SK-N-SH (cell line): Measurements from ENCODE around the gene CHST12. TPM values are rescaled to one million over a fixed set of nuclear protein-coding genes. Genes with fewer than 3 reads are reported as not detected.

Source experiments
- CTCF ChIA-PET: fragments of 300-600, 350-600 bp; formaldehyde crosslinking; extraction: SDS; loops from one replicate; lab custom pipeline; 2021; lab: Yijun Ruan, JAX
- POLR2A ChIA-PET: fragments of 350-600 bp; sonication (Branson Sonifier 250); formaldehyde crosslinking; extraction: SDS; loops from one replicate; lab custom pipeline; 2020; ENCODE audit warnings: antibody characterized with exemption, inconsistent platforms; lab: Yijun Ruan, JAX
- DNase-seq: peaks from one replicate; pipeline ENCODE4 v3.0.0; 2012
- H2AFZ ChIP-seq: fragments of 200-600 bp; sonication (generic); 2 replicates; pipeline ENCODE4 v1.8.1; 2016; ENCODE audit warnings: antibody characterized with exemption, mild to moderate bottlenecking, low read depth
- H3F3A ChIP-seq: fragments of 200-600 bp; sonication (generic); replicated peaks from 2 replicates; pipeline ENCODE3; 2016; ENCODE audit warnings: antibody characterized with exemption, mild to moderate bottlenecking; ENCODE audit not compliant: insufficient read depth
- H3K27ac ChIP-seq, 2 experiments: fragments of 200-500 bp in 1 of 2; fragments of 200-600 bp in 1 of 2; sonication (Bioruptor generic) in 1 of 2; sonication (generic), shearing (Covaris generic) in 1 of 2; 2 replicates each; pipeline versions ENCODE4 v1.5.1 to v1.6.1; 2014 to 2016; ENCODE audit warnings: low read depth in 2 of 2, inconsistent platforms in 1 of 2, low read length in 1 of 2, mild to moderate bottlenecking in 1 of 2, mixed read lengths in 1 of 2
- H3K27me3 ChIP-seq: fragments of 200-600 bp; sonication (generic), shearing (Covaris generic); 2 replicates; pipeline ENCODE4 v1.6.1; 2016; ENCODE audit warnings: mixed run types; ENCODE audit not compliant: insufficient read depth
- H3K36me3 ChIP-seq, 2 experiments: fragments of 200-500 bp in 1 of 2; fragments of 200-600 bp in 1 of 2; sonication (Bioruptor generic) in 1 of 2; sonication (generic) in 1 of 2; replicated peaks in 1 of 2; 2 replicates each; pipeline versions ENCODE3 to v1.5.1; 2014 to 2016; ENCODE audit warnings: low read length in 1 of 2, mild to moderate bottlenecking in 1 of 2; ENCODE audit not compliant: insufficient read depth in 2 of 2, control insufficient read depth in 1 of 2
- H3K4me1 ChIP-seq, 2 experiments: fragments of 200-500 bp in 1 of 2; fragments of 200-600 bp in 1 of 2; sonication (Bioruptor generic) in 1 of 2; sonication (generic), shearing (Covaris generic) in 1 of 2; 2 replicates each; pipeline versions ENCODE4 v1.5.1 to v1.6.1; 2014 to 2016; ENCODE audit warnings: low read depth in 1 of 2, low read length in 1 of 2, mixed run types in 1 of 2; ENCODE audit not compliant: insufficient read depth in 2 of 2, control insufficient read depth in 1 of 2
- H3K4me2 ChIP-seq: fragments of 200-600 bp; sonication (generic), shearing (Covaris generic); 2 replicates; pipeline ENCODE4 v1.6.1; 2017; ENCODE audit warnings: mixed run types
- H3K4me3 ChIP-seq, 2 experiments: fragments of 200-500 bp in 1 of 2; fragments of 200-600 bp in 1 of 2; sonication (Bioruptor generic) in 1 of 2; sonication (generic), shearing (Covaris generic) in 1 of 2; 2 replicates each; pipeline versions ENCODE4 v1.5.1 to v1.8.1; 2014 to 2016; ENCODE audit warnings: low read depth in 2 of 2, inconsistent platforms in 1 of 2, low read length in 1 of 2, mild to moderate bottlenecking in 1 of 2, mixed read lengths in 1 of 2, moderate library complexity in 1 of 2
- H3K79me2 ChIP-seq: fragments of 200-600 bp; sonication (generic); 2 replicates; pipeline ENCODE4 v1.8.1; 2017; ENCODE audit warnings: mild to moderate bottlenecking; ENCODE audit not compliant: insufficient read depth
- H3K9ac ChIP-seq: fragments of 200-600 bp; sonication (generic); 2 replicates; pipeline ENCODE4 v1.6.1; 2017; ENCODE audit warnings: mixed run types
- H3K9me2 ChIP-seq: fragments of 200-600 bp; sonication (generic); 2 replicates; pipeline ENCODE4 v1.6.1; 2017; ENCODE audit warnings: mixed run types
- H3K9me3 ChIP-seq: fragments of 200-600 bp; sonication (generic); 2 replicates; pipeline ENCODE4 v1.6.1; 2017; ENCODE audit warnings: mixed run types, mild to moderate bottlenecking, moderate library complexity
- H4K20me1 ChIP-seq: fragments of 200-600 bp; sonication (generic); 2 replicates; pipeline ENCODE4 v1.6.1; 2017; ENCODE audit warnings: mild to moderate bottlenecking, mixed run types; ENCODE audit not compliant: insufficient read depth
- CHD2 ChIP-seq: fragments of 150-350 bp; IDR thresholded peaks from 2 replicates; pipeline ENCODE4 v1.6.1; 2018; ENCODE audit warnings: low read length; ENCODE audit not compliant: partially characterized antibody
- EP300 ChIP-seq, 2 experiments: IDR thresholded peaks; 2 replicates each; pipeline versions ENCODE4 v1.4.0 to v1.6.1; 2012; ENCODE audit warnings: borderline replicate concordance in 1 of 2, low read depth in 1 of 2, low read length in 1 of 2
- FOXJ3 ChIP-seq: sonication (generic); formaldehyde crosslinking; IDR thresholded peaks from 2 replicates; pipeline ENCODE4 v1.5.1; 2020; ENCODE audit warnings: mild to moderate bottlenecking, missing genetic modification reagents
- GATA2 ChIP-seq: sonication (generic); formaldehyde crosslinking; IDR thresholded peaks from 2 replicates; pipeline ENCODE4 v1.5.0; 2020; ENCODE audit warnings: mild to moderate bottlenecking, missing genetic modification reagents
- MXI1 ChIP-seq: IDR thresholded peaks from 2 replicates; pipeline ENCODE4 v1.6.1; 2012; ENCODE audit warnings: mild to moderate bottlenecking, low read depth, low read length, improper control_type of control experiment
- POLR2AphosphoS5 ChIP-seq: IDR thresholded peaks from 2 replicates; pipeline ENCODE4 v1.6.1; 2012; ENCODE audit warnings: low read depth, low read length
- RAD21 ChIP-seq: IDR thresholded peaks from 2 replicates; pipeline ENCODE4 v1.6.1; 2012; ENCODE audit warnings: mild to moderate bottlenecking, low read length
- RFX5 ChIP-seq: IDR thresholded peaks from 2 replicates; pipeline ENCODE4 v1.6.1; 2012; ENCODE audit warnings: mild to moderate bottlenecking, improper control_type of control experiment, low read length
- SMC3 ChIP-seq: IDR thresholded peaks from 2 replicates; pipeline ENCODE4 v1.6.1; 2012; ENCODE audit warnings: low read depth, low read length, improper control_type of control experiment
- YY1 ChIP-seq: IDR thresholded peaks from 2 replicates; pipeline ENCODE4 v1.4.0; 2012; ENCODE audit warnings: low read depth, mild to moderate bottlenecking
- WGBS: methylation state at CpG from one replicate; pipeline ENCODE4 v1.1.6; 2017; ENCODE audit warnings: low lambda C conversion rate; 5-methylcytosine and 5-hydroxymethylcytosine counted together
- polyA plus RNA-seq, 3 experiments: library from polyadenylated mRNA; depleted of rRNA; stranded (reverse); fragments of >200 nt; gene quantifications; 2 replicates each; pipeline ENCODE4 v1.2.3, GENCODE V29; 2012
- TF ChIP-seq, protein P1 (sequence below): IDR thresholded peaks from 2 replicates; pipeline ENCODE4 v1.4.0; 2012; ENCODE audit warnings: low read depth, borderline replicate concordance

The CHST12 gene
- polyA plus RNA-seq, 1 of the 3 experiments (the other 2 are of a cell fraction), result 32.7 TPM

DNA sequence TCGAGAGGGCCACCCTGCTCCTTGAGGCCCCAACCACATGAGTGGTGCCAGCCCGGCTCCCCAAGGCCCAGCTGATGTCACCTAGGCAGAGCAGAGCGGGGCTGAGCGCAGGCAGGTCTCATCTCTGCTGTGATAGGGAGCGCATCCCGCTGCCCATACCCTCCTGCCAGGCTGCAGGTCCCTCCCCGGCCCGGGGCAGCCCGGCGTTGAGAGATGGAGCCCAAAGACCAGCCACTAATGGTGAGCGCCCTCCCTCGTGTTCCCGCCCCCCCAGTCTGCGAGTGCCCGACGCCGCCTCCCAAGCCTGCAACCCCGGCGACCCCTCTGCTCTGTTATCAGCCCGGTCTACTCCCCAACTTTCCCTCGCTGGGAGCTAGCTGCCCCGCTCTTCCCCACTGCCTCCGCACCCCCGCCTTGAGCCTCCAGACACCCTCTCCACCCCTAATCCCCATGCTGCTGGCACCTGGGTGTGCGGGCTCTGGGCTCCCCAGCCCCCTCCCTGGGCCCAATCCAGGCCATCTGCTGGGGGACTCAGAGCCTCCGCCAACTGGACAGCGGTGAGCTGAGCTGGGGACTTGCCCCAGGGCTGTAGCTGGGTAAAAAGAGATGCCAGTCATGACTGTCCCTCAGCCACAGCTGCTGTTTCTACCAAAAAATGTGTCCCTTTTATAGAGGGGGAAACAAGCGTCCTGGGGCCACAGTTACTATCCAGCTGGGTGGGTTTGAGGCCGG lies 19.7 kb upstream of the CHST12 start:
- Histone ChIP-seq H3K9me2 (no peaks in the 10 kb centered on the region), H3K4me2 (no peak overlapping the region), H3K79me2 (peaks cover 5% of the 10 kb centered on the region; the same call in 1 of the 2 replicates), H3K9ac (no peak overlapping the region), H3K27me3 (no peaks in the 10 kb centered on the region), H3K9me3 (no peaks in the 10 kb centered on the region), H4K20me1 (peaks cover 25% of the 10 kb centered on the region), H2AFZ (no peak overlapping the region), H3K36me3 (peaks cover 8 to 33% of the 10 kb centered on the region in 2 experiments), H3K4me3 (no peak overlapping the region), H3K4me1 (peaks cover 0 to 20% of the 10 kb centered on the region in 2 experiments; a peak in 1 of 4 replicates), H3K27ac (peak overlapping the region in 1 of 2 experiments; percentile 71; a peak in 2 of 4 replicates), H3F3A (peaks cover 12% of the 10 kb centered on the region)
- DNase-seq, result peak; percentile 91
- 87% methylated on average over 26 of the region's 29 CpGs for WGBS
- no peak for TF ChIP-seq POLR2AphosphoS5
- peak in 1 of 2 experiments; percentile 35; a peak in 1 of 4 replicates for TF ChIP-seq EP300 (IDR thresholded peaks at IDR 0.05; ENCODE audit: borderline replicate concordance in 1 of 2, low read depth in 1 of 2, low read length in 1 of 2)
- TF ChIP-seq CHD2, result peak; percentile 88
- TF ChIP-seq, protein P1, sequence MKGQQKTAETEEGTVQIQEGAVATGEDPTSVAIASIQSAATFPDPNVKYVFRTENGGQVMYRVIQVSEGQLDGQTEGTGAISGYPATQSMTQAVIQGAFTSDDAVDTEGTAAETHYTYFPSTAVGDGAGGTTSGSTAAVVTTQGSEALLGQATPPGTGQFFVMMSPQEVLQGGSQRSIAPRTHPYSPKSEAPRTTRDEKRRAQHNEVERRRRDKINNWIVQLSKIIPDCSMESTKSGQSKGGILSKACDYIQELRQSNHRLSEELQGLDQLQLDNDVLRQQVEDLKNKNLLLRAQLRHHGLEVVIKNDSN, result no peak
- no peak; the same call in 1 of the 2 replicates for TF ChIP-seq GATA2 (CRISPR knock-in tag)
- TF ChIP-seq MXI1, result 0 out of 2 replicates have a peak, but pooled peaks have one; percentile 9
- no peak for TF ChIP-seq YY1
- TF ChIP-seq RAD21, result peak; percentile 26
- no peak; the same call in 1 of the 2 replicates for TF ChIP-seq FOXJ3 (CRISPR knock-in tag)
- peak; percentile 56; the same call in 1 of the 2 replicates for TF ChIP-seq RFX5
- ChIA-PET POLR2A (interaction anchor here (2.0 kb wide), 1 partner anchor 19 kb away, joined by 5 read pairs; the partner anchor contains the start of gene CHST12), CTCF (interaction anchor here (0.6 to 2.2 kb wide), 17 partner anchors 9 to 298 kb away, joined by 3 to 35 read pairs (median 4); no protein-coding TSS in a partner anchor)

GRCh38 chr7:2384354-2385243 lies 18.8 kb upstream of the CHST12 start:
- H2AFZ ChIP-seq, result no peak overlapping the region
- peaks cover 0 to 20% of the 10 kb centered on the region in 2 experiments; a peak in 1 of 4 replicates for H3K4me1 ChIP-seq
- H3K4me2 ChIP-seq, result no peak overlapping the region
- peak; percentile 22; the same call in 1 of the 2 replicates for TF ChIP-seq SMC3
- peak; percentile 62 for TF ChIP-seq RAD21
- no peak for TF ChIP-seq EP300 (IDR thresholded peaks at IDR 0.05; ENCODE audit: borderline replicate concordance in 1 of 2, low read depth in 1 of 2, low read length in 1 of 2)
- TF ChIP-seq, protein P1, result no peak
- H3K9me3 ChIP-seq, result no peaks in the 10 kb centered on the region
- peaks cover 16% of the 10 kb centered on the region for H4K20me1 ChIP-seq
- H3K27ac ChIP-seq, result peak overlapping the region in 1 of 2 experiments; percentile 71; a peak in 2 of 4 replicates
- H3K9ac ChIP-seq, result no peak overlapping the region
- 91% methylated on average over 14 of the region's 19 CpGs for WGBS
- H3F3A ChIP-seq, result peaks cover 12% of the 10 kb centered on the region
- ChIA-PET CTCF (interaction anchor here (0.6 to 2.2 kb wide), 18 partner anchors 9 to 298 kb away, joined by 3 to 35 read pairs (median 4); no protein-coding TSS in a partner anchor), POLR2A (interaction anchor here (2.0 kb wide), 1 partner anchor 18 kb away, joined by 5 read pairs; the partner anchor contains the start of gene CHST12)
- H3K4me3 ChIP-seq, result no peak overlapping the region
- no peaks in the 10 kb centered on the region for H3K9me2 ChIP-seq
- peak; percentile 66 for DNase-seq
- H3K79me2 ChIP-seq, result no peaks in the 10 kb centered on the region
- H3K36me3 ChIP-seq, result peaks cover 8 to 24% of the 10 kb centered on the region in 2 experiments
- H3K27me3 ChIP-seq, result no peaks in the 10 kb centered on the region
